Esophagus squamous epithelium (tissue), 5 donors: ENCODE data around the gene GNB5. TPM values are rescaled to one million over a fixed set of nuclear protein-coding genes. Genes with fewer than 3 reads are reported as not detected.

Source experiments
- DNase-seq: peaks from one replicate; lab custom pipeline; 2025; lab: John Stamatoyannopoulos, UW
- H3K27ac ChIP-seq, 4 donors: fragments of 200-600 bp; sonication (generic); one replicate each; pipeline ENCODE4 v1.5.1; 2016 to 2019; ENCODE audit warnings: mild to moderate bottlenecking in 1 of 4
- H3K27me3 ChIP-seq, 4 donors: fragments of 200-600 bp; sonication (generic); 1 replicate in 3 of 4; 2 replicates in 1 of 4; pipeline versions ENCODE4 v1.5.1 to v1.6.0; 2017 to 2021; ENCODE audit warnings: antibody characterized with exemption in 1 of 4
- H3K36me3 ChIP-seq, 3 donors: fragments of 200-600 bp; sonication (generic); one replicate each; pipeline ENCODE4 v1.5.1; 2016 to 2019
- H3K4me1 ChIP-seq, 3 donors: fragments of 200-600 bp; sonication (generic); one replicate each; pipeline ENCODE4 v1.5.1; 2017 to 2019
- H3K4me3 ChIP-seq, 4 donors: fragments of 200-600 bp; sonication (generic); 1 replicate in 3 of 4; 2 replicates in 1 of 4; pipeline ENCODE4 v1.5.1; 2016 to 2019; ENCODE audit warnings: mild to moderate bottlenecking in 2 of 4, moderate library complexity in 1 of 4
- H3K9me3 ChIP-seq, 3 donors: fragments of 200-600 bp; sonication (generic); one replicate each; pipeline ENCODE4 v1.5.1; 2016 to 2019
- POLR2A ChIP-seq, 4 donors: fragments of 450-650 bp; IDR thresholded peaks; one replicate each; pipeline ENCODE4 v1.6.1; 2017; ENCODE audit warnings: antibody characterized with exemption in 4 of 4, mild to moderate bottlenecking in 4 of 4, moderate library complexity in 3 of 4
- WGBS, 2 donors: methylation state at CpG; one replicate each; pipeline ENCODE4 v1.1.5; 2018; 5-methylcytosine and 5-hydroxymethylcytosine counted together
- intact Hi-C: fragments of 100-400 bp; cut with DNase I; formaldehyde crosslinking; loops from one replicate; pipeline ENCODE4 v1.15.0; 2022
- total RNA-seq, 4 donors: library from RNA; depleted of rRNA; stranded (reverse); fragments of >200 nt; gene quantifications; one replicate each; pipeline ENCODE4 v1.1.0, GENCODE V29; 2016
- TF ChIP-seq, protein P1 (sequence below), 6 experiments: fragments of 450-650 bp in 4 of 6; fragments of 200-600 bp in 2 of 6; sonication (generic) in 2 of 6; IDR thresholded peaks; one replicate each; pipeline ENCODE4 v1.5.1; 2016 to 2019; ENCODE audit warnings: antibody characterized with exemption in 6 of 6, mild to moderate bottlenecking in 4 of 6, moderate library complexity in 4 of 6
- donor health status: DM: yes; HTN: yes; CAD: no.

The GNB5 gene
- total RNA-seq, 4 donors from 2014 or later = 16.4 to 22.3 (median 19.9) TPM

GRCh38 chr15:52181938-52182780, 9.0 kb downstream of the GNB5 start:
- intact Hi-C loops = no loop called here
- no peaks in the 10 kb centered on the region for H3K36me3 ChIP-seq
- no peak overlapping the region for H3K4me3 ChIP-seq
- H3K9me3 ChIP-seq = no peaks in the 10 kb centered on the region
- peaks cover 0 to 28% (median 5%) of the 10 kb centered on the region in 3 donors for H3K4me1 ChIP-seq
- no peaks in the 10 kb centered on the region for H3K27me3 ChIP-seq
- WGBS, 2 donors = 89 to 100% methylated on average over 3 to 4 of the region's 6 CpGs
- H3K27ac ChIP-seq = no peak overlapping the region
- TF ChIP-seq, protein P1, sequence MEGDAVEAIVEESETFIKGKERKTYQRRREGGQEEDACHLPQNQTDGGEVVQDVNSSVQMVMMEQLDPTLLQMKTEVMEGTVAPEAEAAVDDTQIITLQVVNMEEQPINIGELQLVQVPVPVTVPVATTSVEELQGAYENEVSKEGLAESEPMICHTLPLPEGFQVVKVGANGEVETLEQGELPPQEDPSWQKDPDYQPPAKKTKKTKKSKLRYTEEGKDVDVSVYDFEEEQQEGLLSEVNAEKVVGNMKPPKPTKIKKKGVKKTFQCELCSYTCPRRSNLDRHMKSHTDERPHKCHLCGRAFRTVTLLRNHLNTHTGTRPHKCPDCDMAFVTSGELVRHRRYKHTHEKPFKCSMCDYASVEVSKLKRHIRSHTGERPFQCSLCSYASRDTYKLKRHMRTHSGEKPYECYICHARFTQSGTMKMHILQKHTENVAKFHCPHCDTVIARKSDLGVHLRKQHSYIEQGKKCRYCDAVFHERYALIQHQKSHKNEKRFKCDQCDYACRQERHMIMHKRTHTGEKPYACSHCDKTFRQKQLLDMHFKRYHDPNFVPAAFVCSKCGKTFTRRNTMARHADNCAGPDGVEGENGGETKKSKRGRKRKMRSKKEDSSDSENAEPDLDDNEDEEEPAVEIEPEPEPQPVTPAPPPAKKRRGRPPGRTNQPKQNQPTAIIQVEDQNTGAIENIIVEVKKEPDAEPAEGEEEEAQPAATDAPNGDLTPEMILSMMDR (IDR thresholded peaks at IDR 0.05) = no peak
- TF ChIP-seq POLR2A (IDR thresholded peaks at IDR 0.05) = no peak
- DNase-seq = no peak

DNA sequence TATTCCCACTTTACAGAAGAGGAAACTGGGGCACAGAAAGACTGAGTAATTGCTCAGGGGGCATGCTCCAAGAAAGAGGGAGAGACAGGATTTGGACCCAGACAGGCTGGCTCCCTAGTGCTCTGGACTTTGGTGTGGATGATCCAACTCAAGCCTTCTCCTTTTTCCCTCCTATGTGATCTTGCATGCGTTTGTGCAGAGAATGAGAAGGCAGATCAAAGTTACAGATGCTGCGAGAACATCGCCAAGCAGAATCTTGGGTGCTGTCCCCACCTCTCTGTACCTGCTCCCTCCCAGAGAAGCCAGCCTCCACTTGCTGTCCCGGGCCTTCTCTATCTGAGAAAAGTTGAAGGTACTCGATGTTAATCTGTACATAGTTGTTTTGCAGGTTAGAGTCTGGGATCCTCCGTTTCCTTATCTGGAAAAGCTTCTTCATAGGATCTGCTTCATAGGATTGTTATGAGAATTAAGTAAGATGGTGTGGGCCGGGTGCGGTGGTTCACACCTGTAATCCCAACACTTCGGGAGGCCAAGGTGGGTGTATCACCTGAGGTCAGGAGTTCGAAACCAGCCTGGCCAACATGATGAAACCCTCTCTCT, 10.2 kb downstream of the GNB5 start:
- Histone ChIP-seq H3K4me3 (peak overlapping the region in 1 of 4 donors; percentile 95), H3K27me3 (no peaks in the 10 kb centered on the region), H3K4me1 (peaks cover 0 to 28% (median 5%) of the 10 kb centered on the region in 3 donors), H3K27ac (peak overlapping the region in 1 of 4 donors; percentile 98), H3K9me3 (no peaks in the 10 kb centered on the region), H3K36me3 (no peaks in the 10 kb centered on the region)
- TF ChIP-seq, protein P1 (IDR thresholded peaks at IDR 0.05) = no peak
- TF ChIP-seq POLR2A (IDR thresholded peaks at IDR 0.05) = no peak
- 79% methylated on average over 10 of the region's 10 CpGs for WGBS, 2 donors
- DNase-seq = no peak
- intact Hi-C loops = no loop called here

DNA sequence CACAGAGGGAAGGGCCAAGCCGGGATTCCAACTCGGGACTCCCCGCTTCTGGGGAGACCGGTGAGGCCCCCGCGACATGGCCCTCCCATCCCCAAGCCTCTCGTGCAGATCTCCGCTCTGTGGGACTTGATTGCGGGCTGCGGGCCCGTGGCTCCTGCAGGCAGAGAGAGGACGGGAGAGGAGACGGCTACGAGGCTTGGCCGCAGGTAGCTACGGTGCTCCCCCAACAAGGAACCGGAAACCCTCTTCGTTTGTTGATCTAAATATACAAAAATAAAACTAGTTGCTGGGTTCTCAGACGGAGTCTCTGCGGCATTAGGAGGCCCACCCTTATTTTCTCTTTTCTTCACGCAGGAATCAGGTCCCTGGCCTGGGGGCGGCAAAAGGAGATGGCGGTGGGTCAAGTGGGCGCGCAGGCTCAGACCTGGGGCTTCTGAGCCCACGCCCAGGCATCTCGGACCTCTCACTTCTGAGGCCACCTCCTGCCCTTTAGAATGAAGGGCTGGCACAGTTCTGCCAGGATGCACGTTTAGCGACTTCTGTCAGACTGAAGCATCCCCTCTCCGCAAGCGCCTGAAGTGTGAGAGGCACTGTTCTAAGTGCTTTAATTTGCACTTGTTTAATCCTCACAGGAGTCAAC, 10.9 kb downstream of the GNB5 start:
- H3K36me3 ChIP-seq = no peaks in the 10 kb centered on the region
- TF ChIP-seq POLR2A (IDR thresholded peaks at IDR 0.05) = no peak
- TF ChIP-seq, protein P1 (IDR thresholded peaks at IDR 0.05) = no peak
- no peak for DNase-seq
- peak overlapping the region; percentile 62 to 95 (median 77) for H3K4me3 ChIP-seq
- intact Hi-C loops = no loop called here
- no peaks in the 10 kb centered on the region for H3K27me3 ChIP-seq
- peak overlapping the region; percentile 86 to 98 (median 95) for H3K27ac ChIP-seq
- peaks cover 0 to 28% (median 5%) of the 10 kb centered on the region in 3 donors for H3K4me1 ChIP-seq
- H3K9me3 ChIP-seq = no peaks in the 10 kb centered on the region
- 21 to 27% methylated on average over 7 to 14 of the region's 31 CpGs for WGBS, 2 donors

GRCh38 chr15:52179278-52180195, 11.7 kb downstream of the GNB5 start:
- intact Hi-C loops = no loop called here
- Histone ChIP-seq H3K36me3 (no peaks in the 10 kb centered on the region), H3K9me3 (no peaks in the 10 kb centered on the region), H3K27me3 (no peaks in the 10 kb centered on the region), H3K4me3 (peak overlapping the region; percentile 62 to 95 (median 77)), H3K27ac (peak overlapping the region; percentile 86 to 98 (median 95)), H3K4me1 (peaks cover 0 to 24% (median 3%) of the 10 kb centered on the region in 3 donors)
- TF ChIP-seq, protein P1 (IDR thresholded peaks at IDR 0.05) = peak in 1 of 6 experiments; percentile 13
- peak in 2 of 4 donors; percentile 48 to 74 for TF ChIP-seq POLR2A (IDR thresholded peaks at IDR 0.05)
- DNase-seq = peak; percentile 45
- WGBS, 2 donors = 0% methylated on average over 14 to 23 of the region's 105 CpGs
